Measurements from ENCODE around the gene PIKFYVE.

DNA sequence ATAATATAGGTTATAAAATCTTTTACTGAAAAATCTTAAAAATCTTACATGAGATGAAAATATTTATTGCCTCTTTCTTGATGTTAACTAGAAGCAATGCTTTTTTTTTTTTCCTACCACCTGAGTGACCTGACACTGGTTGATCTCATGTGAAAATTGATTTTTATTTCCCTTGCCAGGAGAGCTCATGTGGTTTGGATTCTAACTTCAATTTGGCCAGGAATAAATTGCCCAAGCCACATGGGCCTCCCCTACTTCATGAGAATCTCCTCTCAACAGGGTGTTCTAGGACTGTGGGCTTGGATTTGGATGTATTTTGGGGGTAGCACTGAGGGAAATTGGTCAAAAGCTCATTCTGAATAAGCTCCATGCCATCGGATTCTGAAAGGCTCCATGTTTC, 31.3 kb upstream of the PIKFYVE start:
- TF ChIP-seq CTCF (conservative IDR thresholded peaks at IDR 0.05; ENCODE audit: low read length) (no peak), EZH2phosphoT487 (IDR thresholded peaks at IDR 0.05; ENCODE audit: borderline replicate concordance, low read depth, low read length) (no peak)

Measured in OCI-LY7 (cell line).